GM12872 (cell line): Measurements from ENCODE around the gene TNFSF12.

Experiments
- TF ChIP-seq, protein P1 (sequence below): IDR thresholded peaks from 3 replicates; pipeline ENCODE4 v1.5.1; 2011; ENCODE audit warnings: low read depth, mild to moderate bottlenecking, low read length, moderate library complexity; ENCODE audit not compliant: insufficient read depth

TNFSF12 gene

DNA sequence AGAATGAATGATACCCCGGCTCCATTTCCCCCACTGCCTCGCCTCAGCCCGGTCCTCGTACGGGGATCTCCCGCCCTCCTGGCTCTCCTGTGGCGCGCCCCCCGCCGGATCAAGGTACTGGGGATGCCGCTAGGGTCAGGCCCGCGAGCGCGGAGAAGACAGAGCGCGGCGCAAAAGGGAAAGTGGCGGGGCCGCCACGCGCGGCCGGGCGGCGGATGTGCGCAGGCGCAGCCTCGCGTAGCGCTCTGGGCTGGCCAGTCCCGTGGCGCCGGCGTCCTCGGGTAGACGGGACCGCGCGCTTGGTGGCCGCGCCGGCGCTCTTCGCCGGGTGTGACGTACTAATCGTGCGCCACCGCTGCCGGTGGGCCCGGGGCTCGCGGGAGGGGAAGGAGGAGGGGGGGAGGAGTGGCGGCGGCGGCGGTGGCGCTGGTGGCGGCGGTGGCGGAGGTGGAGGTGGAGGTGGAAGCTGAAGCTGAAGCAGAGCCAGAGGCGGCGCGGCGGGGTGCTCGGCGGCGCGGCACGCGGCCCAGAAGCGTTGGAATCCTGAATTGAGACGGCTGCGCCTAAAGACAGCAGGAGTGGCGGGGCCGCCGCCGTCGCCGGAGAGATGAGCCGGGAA, 12.8 kb downstream of the TNFSF12 start, which contains the start of gene SENP3:
SENP3 (plus strand) TSS at position 331 of the 619 bp plus-strand sequence. CDS start 1,158 bp downstream, outside the sequence.
- TF ChIP-seq, protein P1, sequence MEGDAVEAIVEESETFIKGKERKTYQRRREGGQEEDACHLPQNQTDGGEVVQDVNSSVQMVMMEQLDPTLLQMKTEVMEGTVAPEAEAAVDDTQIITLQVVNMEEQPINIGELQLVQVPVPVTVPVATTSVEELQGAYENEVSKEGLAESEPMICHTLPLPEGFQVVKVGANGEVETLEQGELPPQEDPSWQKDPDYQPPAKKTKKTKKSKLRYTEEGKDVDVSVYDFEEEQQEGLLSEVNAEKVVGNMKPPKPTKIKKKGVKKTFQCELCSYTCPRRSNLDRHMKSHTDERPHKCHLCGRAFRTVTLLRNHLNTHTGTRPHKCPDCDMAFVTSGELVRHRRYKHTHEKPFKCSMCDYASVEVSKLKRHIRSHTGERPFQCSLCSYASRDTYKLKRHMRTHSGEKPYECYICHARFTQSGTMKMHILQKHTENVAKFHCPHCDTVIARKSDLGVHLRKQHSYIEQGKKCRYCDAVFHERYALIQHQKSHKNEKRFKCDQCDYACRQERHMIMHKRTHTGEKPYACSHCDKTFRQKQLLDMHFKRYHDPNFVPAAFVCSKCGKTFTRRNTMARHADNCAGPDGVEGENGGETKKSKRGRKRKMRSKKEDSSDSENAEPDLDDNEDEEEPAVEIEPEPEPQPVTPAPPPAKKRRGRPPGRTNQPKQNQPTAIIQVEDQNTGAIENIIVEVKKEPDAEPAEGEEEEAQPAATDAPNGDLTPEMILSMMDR = no peak

DNA sequence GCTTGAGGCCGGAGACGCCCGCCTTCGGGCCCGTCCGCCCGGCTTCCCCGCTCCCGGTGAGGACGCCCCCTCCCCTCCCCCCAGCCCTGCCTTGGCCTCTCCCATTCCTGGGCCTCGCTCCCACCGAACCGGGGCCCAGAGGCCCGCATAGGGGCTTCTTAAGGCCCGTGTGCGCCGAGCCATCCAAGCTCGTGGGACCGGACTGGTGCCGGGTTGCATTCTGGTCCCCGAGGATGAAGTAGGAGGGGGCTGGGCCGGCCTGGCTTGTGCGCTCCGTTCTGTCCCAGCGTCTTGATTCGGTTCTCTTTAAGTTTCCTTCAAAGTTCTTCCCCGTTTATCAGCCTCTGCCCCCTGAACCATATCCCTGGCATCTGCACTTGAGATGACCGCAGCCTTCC, 13.3 kb downstream of the TNFSF12 start:
- TF ChIP-seq, protein P1 = no peak

DNA sequence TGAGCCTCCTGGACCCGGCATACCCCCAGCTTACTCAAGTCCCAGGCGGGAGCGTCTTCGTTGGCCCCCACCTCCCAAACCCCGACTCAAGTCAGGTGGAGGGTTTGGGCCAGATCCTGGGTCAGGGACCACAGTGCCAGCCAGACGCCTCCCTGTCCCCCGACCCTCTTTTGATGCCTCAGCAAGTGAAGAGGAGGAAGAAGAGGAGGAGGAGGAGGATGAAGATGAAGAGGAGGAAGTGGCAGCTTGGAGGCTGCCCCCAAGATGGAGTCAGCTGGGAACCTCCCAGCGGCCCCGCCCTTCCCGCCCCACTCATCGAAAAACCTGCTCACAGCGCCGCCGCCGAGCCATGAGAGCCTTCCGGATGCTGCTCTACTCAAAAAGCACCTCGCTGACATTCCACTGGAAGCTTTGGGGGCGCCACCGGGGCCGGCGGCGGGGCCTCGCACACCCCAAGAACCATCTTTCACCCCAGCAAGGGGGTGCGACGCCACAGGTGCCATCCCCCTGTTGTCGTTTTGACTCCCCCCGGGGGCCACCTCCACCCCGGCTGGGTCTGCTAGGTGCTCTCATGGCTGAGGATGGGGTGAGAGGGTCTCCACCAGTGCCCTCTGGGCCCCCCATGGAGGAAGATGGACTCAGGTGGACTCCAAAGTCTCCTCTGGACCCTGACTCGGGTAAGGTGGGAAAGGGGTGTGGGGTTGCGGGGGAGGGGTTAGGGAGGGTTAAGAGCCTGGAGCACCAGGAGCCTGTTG, 14.4 kb downstream of the TNFSF12 start:
- TF ChIP-seq, protein P1 = no peak

DNA sequence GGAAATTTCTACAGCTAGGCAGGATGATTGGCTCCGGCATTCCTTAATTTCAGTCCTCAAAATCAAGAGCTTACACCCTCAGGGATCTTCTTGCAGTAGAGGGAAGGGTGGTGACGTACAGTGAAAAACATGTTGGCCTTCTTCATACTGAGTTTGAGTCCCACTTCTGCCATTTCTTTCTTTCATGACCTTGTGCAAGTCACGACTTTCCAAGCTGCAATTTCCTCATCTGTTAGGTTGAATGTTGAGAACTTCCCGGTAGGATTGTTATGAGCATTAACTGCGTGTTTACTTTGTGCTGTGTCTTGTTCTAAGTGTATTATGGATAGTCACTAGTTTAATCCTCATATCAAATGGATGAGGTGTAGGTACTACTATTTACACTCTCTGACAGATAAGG, 20.7 kb downstream of the TNFSF12 start:
- TF ChIP-seq, protein P1 = no peak

DNA sequence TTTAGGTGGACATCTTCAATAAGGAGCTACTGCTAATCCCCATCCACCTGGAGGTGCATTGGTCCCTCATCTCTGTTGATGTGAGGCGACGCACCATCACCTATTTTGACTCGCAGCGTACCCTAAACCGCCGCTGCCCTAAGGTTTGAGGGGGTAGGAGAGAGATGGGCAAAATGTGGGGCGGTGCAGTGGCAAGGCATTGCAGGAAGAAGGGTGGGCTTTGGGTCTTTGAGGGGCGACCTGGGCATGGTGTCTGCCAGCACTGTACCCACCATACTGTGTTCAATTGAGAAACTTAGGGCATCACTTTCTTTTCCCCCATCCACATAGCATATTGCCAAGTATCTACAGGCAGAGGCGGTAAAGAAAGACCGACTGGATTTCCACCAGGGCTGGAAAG, 21.5 kb downstream of the TNFSF12 start:
- TF ChIP-seq, protein P1 = no peak

DNA sequence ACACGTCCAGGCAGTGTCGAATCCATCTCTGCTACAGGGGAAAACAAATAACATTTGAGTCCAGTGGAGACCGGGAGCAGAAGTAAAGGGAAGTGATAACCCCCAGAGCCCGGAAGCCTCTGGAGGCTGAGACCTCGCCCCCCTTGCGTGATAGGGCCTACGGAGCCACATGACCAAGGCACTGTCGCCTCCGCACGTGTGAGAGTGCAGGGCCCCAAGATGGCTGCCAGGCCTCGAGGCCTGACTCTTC, 23.4 kb downstream of the TNFSF12 start:
- TF ChIP-seq, protein P1 = no peak

DNA sequence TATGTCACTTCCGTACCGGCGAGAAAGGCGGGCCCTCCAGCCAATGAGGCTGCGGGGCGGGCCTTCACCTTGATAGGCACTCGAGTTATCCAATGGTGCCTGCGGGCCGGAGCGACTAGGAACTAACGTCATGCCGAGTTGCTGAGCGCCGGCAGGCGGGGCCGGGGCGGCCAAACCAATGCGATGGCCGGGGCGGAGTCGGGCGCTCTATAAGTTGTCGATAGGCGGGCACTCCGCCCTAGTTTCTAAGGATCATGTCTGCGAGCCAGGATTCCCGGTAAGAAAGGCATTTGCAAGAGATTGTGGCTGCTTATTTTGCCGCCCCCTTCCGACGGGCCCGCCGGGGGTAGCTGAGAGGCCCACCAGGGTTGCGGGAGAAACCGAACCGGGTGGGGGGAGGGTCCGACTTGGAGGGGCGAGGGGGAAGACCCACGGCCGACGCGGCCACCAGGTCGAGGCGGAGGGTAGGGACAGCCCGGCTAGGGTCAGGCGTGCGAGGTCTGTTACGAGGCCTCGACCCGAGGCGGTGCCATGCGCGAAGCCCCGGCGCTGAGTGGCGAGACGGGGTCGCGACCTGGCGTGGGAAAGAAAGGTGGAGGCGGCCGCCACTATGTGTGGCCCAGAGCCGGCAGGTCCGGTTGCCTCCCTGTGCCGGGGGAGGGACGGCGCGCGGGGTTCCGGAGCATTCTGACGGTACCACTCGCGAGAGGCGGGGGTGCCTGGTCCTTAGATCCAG, 23.9 kb downstream of the TNFSF12 start:
- TF ChIP-seq, protein P1 = no peak
